ENCODE data around the gene TM9SF1.

GRCh38 chr14:24228902-24229301, 33.7 kb upstream of the TM9SF1 start:
- no peak for TF ChIP-seq POLR2A (IDR thresholded peaks at IDR 0.05)
- no peak for TF ChIP-seq CTCF (IDR thresholded peaks at IDR 0.05)
- no peak for TF ChIP-seq POLR2AphosphoS5 (IDR thresholded peaks at IDR 0.05)
- TF ChIP-seq EP300 (IDR thresholded peaks at IDR 0.05): no peak

Data from suprapubic skin (tissue), 4 donors.